ENCODE data around the gene ACTR2.

ACTR2 gene

DNA sequence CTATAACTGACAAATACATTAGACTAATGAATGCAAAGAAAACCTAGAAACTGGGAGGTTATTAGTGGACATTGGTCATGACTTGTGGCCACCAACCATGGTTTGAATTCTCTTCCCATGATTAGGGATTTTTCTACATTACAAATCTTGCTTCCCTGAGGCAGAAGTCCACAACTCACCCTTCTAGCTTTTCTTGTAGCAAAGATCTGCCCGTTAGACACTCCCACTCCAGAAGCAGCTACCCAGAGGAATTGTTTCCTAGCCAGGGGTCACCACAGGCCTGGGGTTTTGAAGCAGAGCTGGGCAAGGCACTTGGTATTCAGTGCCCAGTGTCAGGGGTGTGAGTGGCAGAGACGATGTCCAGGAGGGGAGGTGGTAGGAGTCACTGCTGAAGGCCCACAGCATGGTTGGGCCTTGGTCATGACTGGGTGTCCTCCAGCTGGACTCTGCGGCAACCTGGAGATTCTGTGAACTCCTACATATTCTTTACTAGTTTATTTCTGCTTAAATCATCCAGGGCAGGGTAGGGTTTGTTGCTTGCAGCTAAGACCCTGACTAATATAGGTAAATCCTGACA lies 54.9 kb downstream of the ACTR2 start:
- no peak overlapping the region for H3K27ac Mint-ChIP-seq
- H3K4me1 Mint-ChIP-seq = peaks cover 11% of the 10 kb centered on the region
- DNase-seq (ENCODE audit: low spot score in 2 of 2) (no peak), ATAC-seq (no peak)
- H3K36me3 Mint-ChIP-seq = no peaks in the 10 kb centered on the region
- H3K9me3 Mint-ChIP-seq = no peaks in the 10 kb centered on the region
- H3K4me3 Mint-ChIP-seq = no peak overlapping the region

DNA sequence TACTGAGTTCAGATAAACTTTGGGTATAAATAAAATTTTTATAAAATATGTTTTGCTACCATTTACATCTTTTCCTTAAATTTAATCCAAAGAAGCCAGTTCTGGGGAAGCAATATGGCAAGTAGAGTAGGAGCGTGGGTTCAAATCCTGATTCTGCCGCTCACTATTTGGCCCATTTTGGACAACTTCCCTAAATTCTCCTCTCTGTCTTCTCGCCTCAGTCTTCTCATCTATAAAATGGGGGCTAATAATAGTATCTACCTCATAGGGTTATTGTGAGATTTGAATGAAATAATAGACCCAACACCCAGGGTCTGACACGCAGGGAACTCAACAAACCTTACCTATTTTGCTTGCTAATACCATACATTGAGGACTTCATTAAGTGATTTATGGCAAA lies 59.7 kb downstream of the ACTR2 start:
- Mint-ChIP-seq H3K9me3 (no peaks in the 10 kb centered on the region), H3K27ac (no peak overlapping the region), H3K36me3 (no peaks in the 10 kb centered on the region), H3K4me3 (no peak overlapping the region), H3K4me1 (no peaks in the 10 kb centered on the region)
- DNase-seq (ENCODE audit: low spot score in 2 of 2) (no peak), ATAC-seq (no peak)

DNA sequence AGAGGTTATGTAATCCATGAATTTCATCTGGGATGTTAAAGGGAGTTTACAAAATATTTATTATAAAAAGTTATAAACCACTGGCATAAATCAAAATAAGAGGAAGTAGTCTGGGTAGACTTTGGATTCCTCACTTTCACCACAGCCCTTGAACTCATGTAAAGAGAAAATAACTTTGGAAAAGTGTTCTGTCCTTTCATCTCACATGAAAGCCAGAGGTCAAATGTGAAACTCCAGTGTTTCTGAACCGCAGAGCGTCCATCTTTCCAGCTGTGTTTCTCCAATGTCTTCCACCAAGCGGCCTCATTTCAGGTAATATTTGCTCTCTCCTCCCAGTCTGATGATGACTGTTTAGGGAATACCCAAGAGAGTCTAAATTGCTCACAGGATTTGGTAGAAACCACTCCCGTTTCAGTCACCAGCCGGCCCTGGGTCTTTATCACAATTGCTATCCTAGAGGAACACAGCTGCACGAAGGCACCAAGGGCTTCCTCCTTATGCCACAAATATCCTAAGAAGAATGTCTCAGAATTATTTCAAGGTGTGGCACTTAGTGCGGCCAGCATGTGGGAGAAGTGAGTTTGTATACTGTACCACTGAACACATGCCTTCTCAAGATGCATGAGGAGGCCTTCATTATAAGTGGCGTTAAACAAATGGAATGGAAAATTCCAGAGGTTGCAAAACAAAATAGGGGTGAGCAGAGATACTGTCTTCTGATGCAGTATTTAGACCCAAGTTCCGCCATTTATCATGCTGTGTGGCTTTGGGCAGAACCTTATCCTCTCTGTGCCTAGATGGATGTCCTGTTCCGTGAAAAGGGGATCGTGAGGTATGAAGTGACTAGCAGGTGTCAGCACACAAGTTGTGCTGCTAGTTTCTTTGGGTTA lies 63.8 kb downstream of the ACTR2 start:
- H3K36me3 Mint-ChIP-seq = no peaks in the 10 kb centered on the region
- no peak overlapping the region for H3K27ac Mint-ChIP-seq
- no peak for ATAC-seq
- no peak overlapping the region for H3K4me3 Mint-ChIP-seq
- H3K9me3 Mint-ChIP-seq = no peaks in the 10 kb centered on the region
- H3K4me1 Mint-ChIP-seq = no peaks in the 10 kb centered on the region
- no peak for DNase-seq (ENCODE audit: low spot score in 2 of 2)

DNA sequence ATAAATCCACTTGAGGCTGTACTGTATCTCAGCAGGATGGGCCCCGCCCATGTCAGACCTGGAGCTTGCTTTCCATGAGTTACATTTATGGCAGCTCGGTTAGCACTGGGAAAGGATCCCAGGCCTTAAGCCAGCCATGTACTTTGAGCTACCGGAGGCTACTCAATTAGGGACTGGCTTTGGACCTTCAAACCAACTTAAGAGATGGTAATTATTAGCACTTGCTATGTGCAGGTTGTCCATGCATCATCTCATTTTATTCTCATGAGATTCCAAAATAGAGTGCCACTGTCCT lies 64.4 kb downstream of the ACTR2 start:
- H3K9me3 Mint-ChIP-seq = no peaks in the 10 kb centered on the region
- no peak overlapping the region for H3K4me3 Mint-ChIP-seq
- no peak for DNase-seq (ENCODE audit: low spot score in 2 of 2)

DNA sequence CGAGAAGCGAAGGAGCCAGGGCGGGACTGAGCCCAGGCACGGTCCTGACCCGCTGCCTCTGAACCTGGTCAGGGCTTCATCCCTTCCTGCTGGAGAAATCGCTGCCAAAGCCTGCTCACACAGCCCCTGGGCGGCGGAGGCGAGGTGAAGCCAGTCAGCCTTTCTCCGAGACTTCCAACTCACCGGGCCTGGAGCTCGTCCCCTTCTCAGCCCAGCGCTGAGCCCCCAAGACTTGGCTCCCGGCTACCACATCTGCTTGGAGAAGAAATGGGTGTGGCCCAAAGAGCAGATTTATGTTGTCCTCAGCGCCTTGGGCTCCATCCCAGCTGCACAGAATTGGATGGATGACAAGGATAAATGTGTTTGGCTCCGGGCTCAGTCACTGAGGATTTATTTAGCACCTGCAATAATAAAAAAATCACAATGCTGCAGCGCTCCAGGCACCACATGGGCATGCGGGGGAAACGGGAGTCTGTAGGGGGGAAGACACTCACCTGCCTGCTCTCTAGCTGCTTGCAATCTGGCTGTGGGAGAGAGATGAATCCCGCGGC lies 64.9 kb downstream of the ACTR2 start:
- H3K27ac Mint-ChIP-seq = no peak overlapping the region
- H3K36me3 Mint-ChIP-seq = no peaks in the 10 kb centered on the region
- no peak overlapping the region for H3K4me3 Mint-ChIP-seq
- DNase-seq (ENCODE audit: low spot score in 2 of 2) (no peak), ATAC-seq (no peak)
- no peaks in the 10 kb centered on the region for H3K4me1 Mint-ChIP-seq
- H3K9me3 Mint-ChIP-seq = no peaks in the 10 kb centered on the region

More for the DNA sequence above, 64.4 kb downstream of the ACTR2 start:
- no peak for ATAC-seq
- Mint-ChIP-seq H3K4me1 (no peaks in the 10 kb centered on the region), H3K36me3 (no peaks in the 10 kb centered on the region), H3K27ac (no peak overlapping the region)

DNA sequence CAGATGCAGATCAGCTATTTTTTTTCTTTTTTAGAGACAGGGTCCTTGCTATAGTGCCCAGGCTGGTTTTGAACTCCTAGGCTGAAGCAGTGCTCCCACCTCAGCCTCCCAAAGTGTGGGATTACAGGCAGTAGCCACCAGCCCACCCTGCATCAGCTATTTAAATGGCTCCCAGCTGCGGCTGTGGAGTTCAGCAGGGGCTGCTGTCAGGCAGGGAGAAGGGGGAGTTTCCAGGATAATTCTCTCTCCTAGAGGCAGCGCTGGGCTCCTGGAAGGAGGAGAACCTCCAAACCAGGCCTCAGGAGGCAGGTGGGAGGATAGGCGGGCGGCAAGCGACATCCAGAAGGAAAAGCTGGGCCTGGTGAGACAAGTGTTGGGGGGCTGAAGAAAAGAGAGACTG lies 65.7 kb downstream of the ACTR2 start:
- ATAC-seq = no peak
- Mint-ChIP-seq H3K27ac (no peak overlapping the region), H3K4me1 (peaks cover 6% of the 10 kb centered on the region), H3K36me3 (no peaks in the 10 kb centered on the region), H3K4me3 (no peak overlapping the region), H3K9me3 (no peaks in the 10 kb centered on the region)
- DNase-seq (ENCODE audit: low spot score in 2 of 2) = no peak

DNA sequence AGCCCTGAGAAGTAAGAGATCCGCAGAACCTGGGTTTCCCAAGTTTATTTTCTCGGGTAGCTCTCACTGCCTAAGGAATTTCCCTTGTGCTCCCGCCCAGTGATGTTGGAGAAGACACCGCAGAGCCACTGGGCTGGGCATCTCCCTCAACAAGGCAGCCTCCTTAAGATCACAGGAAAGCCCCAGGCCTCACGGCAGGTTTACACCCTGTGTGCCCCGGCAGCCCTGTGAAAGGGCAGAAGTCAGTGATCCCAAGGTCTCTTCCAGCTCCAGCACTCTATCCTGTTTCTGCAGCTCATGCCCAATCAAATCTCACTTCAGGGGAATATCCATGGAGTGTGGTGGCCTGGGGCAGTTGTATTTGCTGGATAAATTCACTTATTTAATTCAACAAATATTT lies 66.5 kb downstream of the ACTR2 start:
- peaks cover 10% of the 10 kb centered on the region for H3K4me1 Mint-ChIP-seq
- DNase-seq (ENCODE audit: low spot score in 2 of 2) (no peak), ATAC-seq (no peak)
- H3K9me3 Mint-ChIP-seq = no peaks in the 10 kb centered on the region
- H3K27ac Mint-ChIP-seq = no peak overlapping the region
- H3K36me3 Mint-ChIP-seq = peaks cover 2% of the 10 kb centered on the region
- H3K4me3 Mint-ChIP-seq = no peak overlapping the region

DNA sequence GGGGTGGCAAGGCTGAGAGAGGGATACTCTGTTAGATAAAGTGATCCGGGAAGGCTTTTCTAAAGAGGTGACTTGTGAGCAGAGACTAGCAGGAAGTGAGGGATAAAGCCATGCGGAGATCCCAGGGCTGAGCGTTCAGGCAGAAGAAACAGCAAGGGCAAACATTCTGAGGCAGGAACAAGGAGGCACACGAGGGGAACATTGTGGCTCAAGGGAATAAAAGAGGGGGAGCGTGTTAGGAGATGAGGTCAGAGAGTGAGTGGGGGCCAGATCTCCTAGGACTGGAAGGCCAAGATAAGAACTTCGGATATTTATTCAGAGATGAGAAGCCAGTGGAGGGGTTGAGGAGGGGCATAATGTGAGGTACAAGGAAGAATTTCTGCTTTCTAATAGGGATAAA lies 67.1 kb downstream of the ACTR2 start:
- H3K27ac Mint-ChIP-seq = no peak overlapping the region

DNA sequence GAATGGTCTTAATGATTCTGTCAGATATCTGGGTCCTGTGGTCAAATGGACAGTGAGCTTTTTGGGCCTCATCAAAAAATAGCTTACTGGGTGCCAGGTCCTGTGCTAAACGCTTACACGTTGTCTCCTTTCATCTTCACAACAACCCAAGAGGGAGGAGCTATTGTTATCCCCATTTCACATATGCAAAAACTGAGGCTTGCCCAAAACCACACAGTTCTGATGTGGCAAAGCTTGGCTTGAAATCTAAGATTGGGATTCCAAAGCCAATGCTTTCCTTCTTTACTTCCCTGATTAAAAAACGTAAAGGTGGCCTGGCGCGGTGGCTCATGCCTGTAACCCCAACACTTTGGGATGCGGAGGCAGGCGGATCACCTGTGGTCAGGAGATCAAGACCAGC lies 69.3 kb downstream of the ACTR2 start:
- no peak overlapping the region for H3K4me3 Mint-ChIP-seq
- H3K4me1 Mint-ChIP-seq = peaks cover 38% of the 10 kb centered on the region
- peaks cover 17% of the 10 kb centered on the region for H3K36me3 Mint-ChIP-seq
- DNase-seq (ENCODE audit: low spot score in 2 of 2) = no peak
- H3K9me3 Mint-ChIP-seq = no peaks in the 10 kb centered on the region
- no peak overlapping the region for H3K27ac Mint-ChIP-seq
- ATAC-seq = no peak

More for the DNA sequence above, 67.1 kb downstream of the ACTR2 start:
- ATAC-seq (no peak), DNase-seq (ENCODE audit: low spot score in 2 of 2) (no peak)
- no peaks in the 10 kb centered on the region for H3K9me3 Mint-ChIP-seq
- H3K4me1 Mint-ChIP-seq = peaks cover 16% of the 10 kb centered on the region
- H3K4me3 Mint-ChIP-seq = no peak overlapping the region
- H3K36me3 Mint-ChIP-seq = peaks cover 6% of the 10 kb centered on the region

DNA sequence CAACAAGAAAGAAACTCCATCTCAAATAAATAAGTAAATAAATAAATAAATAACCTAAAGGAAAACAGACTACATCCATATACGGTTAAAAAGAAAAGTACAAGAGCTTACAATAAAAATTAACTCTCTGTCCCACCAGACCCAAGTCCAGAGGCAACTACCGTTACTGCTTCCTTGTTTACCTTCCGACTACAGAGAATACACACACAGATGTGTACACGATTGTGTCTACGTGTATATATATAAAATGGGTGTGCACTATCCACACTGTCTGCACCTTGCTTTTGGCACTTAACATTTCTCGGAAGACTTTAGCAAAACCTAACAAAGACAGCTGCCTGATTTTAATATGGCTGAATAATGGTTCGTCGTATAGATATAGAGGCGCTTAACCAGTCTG lies 69.9 kb downstream of the ACTR2 start:
- DNase-seq (ENCODE audit: low spot score in 2 of 2) (no peak), ATAC-seq (no peak)
- H3K36me3 Mint-ChIP-seq = peaks cover 17% of the 10 kb centered on the region
- no peak overlapping the region for H3K4me3 Mint-ChIP-seq
- no peaks in the 10 kb centered on the region for H3K9me3 Mint-ChIP-seq
- peaks cover 43% of the 10 kb centered on the region for H3K4me1 Mint-ChIP-seq
- no peak overlapping the region for H3K27ac Mint-ChIP-seq

DNA sequence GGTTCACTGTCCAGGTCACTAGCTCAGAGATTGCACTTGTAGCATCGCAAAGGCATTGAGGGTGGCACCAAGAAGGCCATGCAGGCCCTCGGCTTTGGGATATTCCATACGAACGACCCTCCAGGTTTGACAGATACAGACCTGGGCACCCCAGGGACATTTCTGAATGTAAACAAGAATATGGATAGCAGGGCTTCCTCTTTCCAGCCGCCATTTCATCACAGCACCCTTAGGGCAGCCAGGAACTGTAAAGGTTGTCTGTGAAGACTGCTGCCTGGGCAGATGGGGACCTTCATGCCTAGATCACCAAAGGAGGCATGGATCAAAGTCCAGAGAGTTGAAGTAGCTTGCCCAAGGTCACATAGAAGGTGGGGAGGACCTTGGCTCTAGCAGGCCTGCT lies 70.5 kb downstream of the ACTR2 start:
- ATAC-seq (no peak), DNase-seq (ENCODE audit: low spot score in 2 of 2) (no peak)
- Mint-ChIP-seq H3K4me3 (no peak overlapping the region), H3K4me1 (peaks cover 49% of the 10 kb centered on the region), H3K27ac (no peak overlapping the region), H3K9me3 (no peaks in the 10 kb centered on the region), H3K36me3 (peaks cover 17% of the 10 kb centered on the region)

DNA sequence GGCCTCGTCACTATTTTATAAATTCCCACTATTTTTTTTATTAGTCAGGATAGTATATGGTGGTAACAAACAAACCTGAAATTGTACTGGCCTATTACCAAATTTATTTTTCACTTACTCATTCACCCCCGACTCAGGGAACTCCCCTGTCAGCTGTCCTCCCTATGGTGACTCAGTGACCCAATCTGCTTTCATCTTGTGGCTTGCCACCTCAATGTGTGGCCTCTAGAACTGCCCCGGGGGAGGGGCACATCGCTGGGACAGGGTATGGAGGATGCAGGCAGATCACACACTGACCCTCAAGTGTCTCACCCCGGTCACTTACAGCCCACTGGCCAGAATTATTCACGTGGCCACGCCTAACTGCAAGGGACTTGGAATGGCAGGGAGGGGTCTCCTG lies 71.6 kb downstream of the ACTR2 start:
- H3K4me1 Mint-ChIP-seq = peaks cover 52% of the 10 kb centered on the region
- DNase-seq (ENCODE audit: low spot score in 2 of 2) = peak; percentile 52 to 85
- peak overlapping the region; percentile 14 for H3K27ac Mint-ChIP-seq
- ATAC-seq = peak; percentile 79
- H3K4me3 Mint-ChIP-seq = peak overlapping the region; percentile 71
- H3K36me3 Mint-ChIP-seq = peaks cover 17% of the 10 kb centered on the region
- H3K9me3 Mint-ChIP-seq = no peaks in the 10 kb centered on the region

DNA sequence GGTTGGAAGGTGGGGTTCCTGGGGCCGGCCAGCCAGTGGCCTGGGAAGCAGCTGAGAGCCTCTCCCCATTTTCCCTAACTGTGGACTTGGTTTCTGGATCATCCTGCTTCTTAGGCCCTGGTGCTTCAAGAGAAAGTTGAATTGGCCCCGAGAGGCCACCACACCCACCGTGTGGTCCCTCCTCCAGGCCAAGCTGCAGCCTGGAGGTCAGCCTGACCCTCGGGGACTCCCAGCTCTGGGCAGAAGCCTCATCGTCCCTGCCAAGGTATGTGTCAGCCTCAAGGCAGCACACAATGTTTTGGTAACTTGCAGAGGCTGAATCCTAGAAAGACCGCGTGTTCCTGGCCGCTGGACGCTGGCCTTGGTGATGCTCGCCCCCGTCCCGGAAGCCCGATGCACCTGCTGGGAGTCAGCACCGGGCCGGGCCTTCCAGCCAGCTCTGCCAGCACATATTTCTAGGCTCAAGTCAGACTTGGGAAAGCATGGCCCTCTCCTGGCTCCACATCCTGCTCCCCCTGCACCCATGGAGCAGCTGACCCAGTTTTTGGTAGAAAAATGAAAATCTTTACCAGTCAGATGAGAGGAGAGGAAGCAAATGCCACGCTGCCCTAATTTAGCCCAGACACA lies 72.6 kb downstream of the ACTR2 start:
- ATAC-seq (no peak), DNase-seq (ENCODE audit: low spot score in 2 of 2) (no peak)
- peak overlapping the region; percentile 71 for H3K4me3 Mint-ChIP-seq
- no peaks in the 10 kb centered on the region for H3K9me3 Mint-ChIP-seq
- H3K4me1 Mint-ChIP-seq = peaks cover 52% of the 10 kb centered on the region
- peak overlapping the region; percentile 90 for H3K27ac Mint-ChIP-seq
- H3K36me3 Mint-ChIP-seq = peaks cover 17% of the 10 kb centered on the region

DNA sequence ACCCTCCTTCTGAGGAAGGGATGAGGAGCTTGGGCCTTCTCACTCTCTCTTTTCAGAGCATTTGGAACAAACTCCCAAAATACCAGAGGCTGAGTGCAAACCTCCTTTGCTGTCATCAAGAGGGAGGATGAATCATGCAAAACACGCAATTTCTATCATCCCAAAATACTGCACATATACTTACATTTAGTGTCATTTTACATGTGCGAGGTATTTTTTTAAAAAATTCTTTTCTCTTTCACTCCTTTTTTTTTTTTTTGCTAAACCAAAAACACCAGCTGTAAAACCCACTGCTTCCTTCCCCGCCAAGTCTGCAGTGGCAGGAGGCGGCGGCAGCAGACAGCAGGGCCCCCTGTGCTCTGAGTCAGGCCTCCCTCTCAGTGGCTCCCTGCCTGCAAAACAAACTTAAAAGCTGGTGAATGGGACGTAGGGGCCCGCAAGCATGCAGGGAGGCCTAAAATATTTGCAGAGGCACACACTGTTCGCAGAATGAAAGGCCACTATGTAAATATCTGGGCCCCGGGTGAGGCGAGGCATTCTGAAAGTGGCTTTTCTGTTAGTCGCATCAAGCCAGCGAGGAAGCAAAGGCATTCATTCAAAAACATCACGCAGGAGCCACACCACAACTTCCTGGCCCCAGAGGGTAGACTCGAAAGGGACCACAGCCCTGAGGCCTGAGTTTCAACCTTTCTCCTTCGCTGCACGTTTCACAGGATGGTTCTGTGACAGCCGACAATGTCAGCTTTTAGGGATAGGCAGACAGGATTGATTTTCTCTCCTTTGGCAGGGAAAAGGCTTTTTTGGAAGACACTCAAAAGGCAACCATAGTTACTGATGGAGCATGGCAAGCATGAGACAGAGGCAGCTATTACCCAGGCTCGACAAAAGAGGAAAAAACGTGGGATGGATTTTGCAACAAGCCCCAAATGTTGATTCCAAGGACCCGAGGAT lies 73.4 kb downstream of the ACTR2 start:
- DNase-seq (ENCODE audit: low spot score in 2 of 2) = peak; percentile 58 to 87
- peaks cover 52% of the 10 kb centered on the region for H3K4me1 Mint-ChIP-seq
- H3K27ac Mint-ChIP-seq = peak overlapping the region; percentile 90
- ATAC-seq = peak; percentile 95
- peaks cover 17% of the 10 kb centered on the region for H3K36me3 Mint-ChIP-seq
- peak overlapping the region; percentile 71 for H3K4me3 Mint-ChIP-seq
- no peaks in the 10 kb centered on the region for H3K9me3 Mint-ChIP-seq

DNA sequence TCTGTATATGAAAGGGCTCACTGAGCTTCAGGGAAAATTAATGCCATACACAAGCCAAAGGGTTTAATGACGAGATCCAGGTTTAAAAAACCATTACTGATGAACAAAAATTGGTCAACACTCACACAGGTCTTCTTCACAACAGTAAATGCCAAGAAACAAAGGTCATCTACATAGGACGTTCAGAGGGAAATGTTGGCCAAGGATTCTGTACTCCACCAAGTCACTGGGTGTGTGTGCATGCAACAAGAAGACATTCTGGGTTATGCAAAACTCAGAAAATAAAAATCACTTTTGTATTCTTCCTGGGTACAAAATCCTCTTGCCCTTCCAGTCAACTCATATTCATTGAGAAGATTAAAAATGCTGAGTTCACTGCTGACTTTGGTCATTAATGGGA lies 78.3 kb downstream of the ACTR2 start:
- H3K4me3 Mint-ChIP-seq = no peak overlapping the region
- no peaks in the 10 kb centered on the region for H3K9me3 Mint-ChIP-seq
- no peak for ATAC-seq
- H3K36me3 Mint-ChIP-seq = peaks cover 6% of the 10 kb centered on the region
- H3K27ac Mint-ChIP-seq = no peak overlapping the region
- H3K4me1 Mint-ChIP-seq = peaks cover 25% of the 10 kb centered on the region
- no peak for DNase-seq (ENCODE audit: low spot score in 2 of 2)

All from stimulated activated effector memory CD8-positive, alpha-beta T cell treated with anti-CD3 and anti-CD28 coated beads, Interleukin-12 subunit alpha, Interleukin-12 subunit beta, amount 100 ng/mL, for 72 hours (primary cell).